Right ventricle myocardium inferior (tissue), 1 donor: ENCODE data around the gene RSPO1. TPM values are rescaled to one million over a fixed set of nuclear protein-coding genes. Genes with fewer than 3 reads are reported as not detected.

Experiments used
- ATAC-seq: fragments of 200-7000 bp; cut with Tn5 transposase; one replicate; pipeline ENCODE4 v1.9.1; 2020; ENCODE audit warnings: mild to moderate bottlenecking, moderate library complexity
- DNase-seq: peaks from one replicate; pipeline ENCODE4 v3.0.0; 2021; ENCODE audit errors: missing footprints
- intact Hi-C: fragments of 100-400 bp; cut with DNase I; formaldehyde crosslinking; loops from one replicate; pipeline ENCODE4 v1.11.0; 2022
- total RNA-seq: library from RNA; stranded (reverse); fragmentation: NEBNext Ultra II Directional; extraction: Animal tissue kit (Norgen Biotek cat#: 25700); gene quantifications from one replicate; pipeline ENCODE4 v1.2.1, GENCODE V29; 2021
- donor health status: DM: no; HTN: yes; CAD: no; lungs with severe emphysema.

RSPO1 gene
- total RNA-seq, 1 donor from 2014 or later, result not detected

DNA sequence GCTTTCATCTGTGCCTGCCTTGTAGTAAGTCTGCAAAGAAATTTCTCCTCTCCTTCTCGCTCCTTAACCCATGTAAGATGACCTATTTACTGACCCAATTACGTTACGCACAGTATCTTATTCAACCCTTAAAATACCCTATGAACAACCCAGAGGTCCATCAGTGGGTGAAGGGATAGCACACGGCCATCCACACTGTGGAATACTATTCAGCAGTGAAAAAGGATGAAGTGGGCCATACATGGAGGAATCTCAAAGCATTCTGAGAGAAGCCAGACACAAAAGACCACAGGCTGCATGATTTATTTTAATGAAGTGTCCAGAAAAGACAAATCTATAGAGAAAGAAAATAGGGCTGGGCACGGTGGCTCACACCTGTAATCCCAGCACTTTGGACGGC, 23.8 kb upstream of the RSPO1 start:
- intact Hi-C loops, result no loop called here
- DNase-seq, result no peak
- no peak for ATAC-seq

DNA sequence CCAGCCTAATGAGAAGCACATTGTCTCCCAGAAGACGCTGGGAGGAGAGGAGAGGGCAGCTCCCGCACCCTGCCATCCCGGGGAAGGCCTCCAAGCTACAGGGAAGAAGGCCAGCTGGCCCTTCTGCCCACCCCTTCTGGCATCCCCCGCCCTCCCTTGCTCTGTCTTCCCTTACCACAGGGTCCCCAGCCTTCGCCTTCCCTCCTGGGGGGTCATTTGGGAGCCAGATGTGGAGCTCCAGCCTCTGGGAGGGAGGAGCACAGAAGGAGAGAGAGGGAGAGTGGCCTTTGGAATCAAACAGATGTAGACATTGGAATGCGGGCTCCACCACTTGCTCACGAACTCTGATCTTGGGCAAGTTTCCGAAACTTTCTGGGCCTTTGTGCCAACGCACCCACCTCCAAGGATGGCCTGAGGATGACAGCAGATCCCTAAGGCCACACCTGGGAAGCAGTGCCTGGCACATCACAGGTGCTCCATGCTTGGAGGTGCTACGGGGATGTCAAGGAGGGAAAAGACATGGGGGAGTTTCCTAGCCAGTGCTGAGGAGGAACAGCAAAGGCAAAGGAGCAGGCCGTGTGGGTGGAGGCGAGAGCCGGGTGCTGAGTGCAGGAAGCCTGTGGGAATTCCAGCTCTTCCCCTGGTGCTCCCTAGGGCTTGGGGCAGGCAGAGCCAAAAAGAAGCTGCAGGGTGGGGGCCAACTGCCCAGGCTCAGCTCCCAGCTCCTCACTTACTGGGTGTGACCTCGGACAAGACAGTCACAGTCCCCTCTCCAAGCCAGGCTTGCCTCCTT, 23.1 kb upstream of the RSPO1 start:
- no peak for DNase-seq
- no peak for ATAC-seq
- intact Hi-C loops, result no loop called here

DNA sequence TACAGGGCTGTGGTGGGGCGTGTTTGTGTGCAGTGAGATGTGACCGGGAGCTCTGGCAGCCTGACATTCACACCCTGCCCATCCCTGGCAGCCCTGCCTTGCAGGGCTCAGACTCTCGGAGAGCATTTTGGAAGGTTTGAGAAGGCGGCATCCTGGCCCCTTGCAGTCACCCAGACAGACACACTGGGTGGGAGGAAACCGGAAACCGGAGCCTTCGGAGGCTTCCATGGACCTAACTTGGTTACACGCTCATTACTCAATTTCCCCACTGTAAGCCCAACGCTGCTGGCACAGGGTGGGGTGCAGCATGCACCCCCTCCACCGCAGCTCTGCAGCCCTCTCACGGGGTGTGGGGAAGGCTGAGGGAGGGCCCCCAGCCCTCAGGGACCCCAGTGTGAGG, 22.2 kb upstream of the RSPO1 start:
- ATAC-seq, result no peak
- intact Hi-C loops, result no loop called here

DNA sequence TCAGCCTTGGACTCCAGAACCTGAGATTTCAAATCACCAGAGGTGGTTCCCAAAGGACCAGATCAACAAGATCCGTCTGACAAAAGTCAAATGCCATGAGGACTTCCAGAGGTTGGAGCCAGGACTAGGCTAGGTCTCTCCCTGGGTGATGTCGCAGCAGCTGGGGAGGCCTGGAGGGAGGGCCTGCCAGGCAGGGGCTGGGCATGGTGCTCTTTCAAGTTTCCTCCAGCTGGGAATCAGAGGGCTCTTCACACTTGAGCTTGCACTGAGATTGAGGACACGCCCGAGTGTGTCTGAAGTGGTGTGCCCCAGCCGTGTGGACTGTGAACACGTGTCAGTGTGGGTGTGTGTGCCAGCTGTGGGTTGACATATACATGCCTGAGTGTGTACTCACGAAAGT, 21.3 kb upstream of the RSPO1 start:
- ATAC-seq (no peak), DNase-seq (no peak)
- intact Hi-C loops, result no loop called here

More for the DNA sequence above, 22.2 kb upstream of the RSPO1 start:
- DNase-seq, result no peak

DNA sequence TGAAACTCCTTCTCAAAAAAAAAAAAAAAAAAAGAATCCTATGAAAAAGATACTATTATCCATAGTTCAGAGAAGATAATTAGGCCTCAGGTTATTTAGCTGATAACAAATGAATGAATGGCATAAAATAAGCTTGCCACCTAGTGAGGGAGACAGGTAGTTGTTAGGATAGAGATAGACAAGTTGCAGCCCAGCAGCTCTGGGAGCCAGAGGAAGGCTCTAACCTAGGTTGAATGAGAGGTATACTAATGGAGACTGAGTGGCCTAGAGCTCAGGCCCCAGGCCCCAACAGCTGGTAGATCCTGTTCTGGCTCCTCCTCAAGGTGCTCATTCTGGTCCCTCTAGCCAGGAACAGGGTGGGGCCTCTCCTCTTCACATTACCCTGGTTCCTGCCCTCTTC, 20.6 kb upstream of the RSPO1 start:
- DNase-seq (no peak), ATAC-seq (no peak)
- intact Hi-C loops, result no loop called here

DNA sequence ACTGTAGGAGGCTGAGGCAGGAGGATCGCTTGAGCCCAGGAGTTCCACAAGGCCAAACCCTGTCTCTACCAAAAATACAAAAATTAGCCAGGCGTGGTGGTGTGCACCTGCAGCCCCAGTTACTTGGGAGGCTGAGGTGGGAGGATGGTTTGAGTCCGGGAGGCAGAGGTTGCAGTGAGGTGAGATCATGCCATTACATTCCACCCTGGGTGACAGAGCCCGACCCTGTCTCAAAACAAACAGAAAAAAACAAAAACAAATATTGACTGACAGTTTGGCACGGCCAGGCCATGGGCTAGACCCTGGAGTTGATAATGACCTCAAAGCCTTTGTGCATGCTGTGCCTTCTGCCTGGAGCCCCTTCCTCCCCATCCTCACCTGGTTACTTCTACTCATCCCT, 19.2 kb upstream of the RSPO1 start:
- intact Hi-C loops, result no loop called here
- DNase-seq (no peak), ATAC-seq (no peak)

DNA sequence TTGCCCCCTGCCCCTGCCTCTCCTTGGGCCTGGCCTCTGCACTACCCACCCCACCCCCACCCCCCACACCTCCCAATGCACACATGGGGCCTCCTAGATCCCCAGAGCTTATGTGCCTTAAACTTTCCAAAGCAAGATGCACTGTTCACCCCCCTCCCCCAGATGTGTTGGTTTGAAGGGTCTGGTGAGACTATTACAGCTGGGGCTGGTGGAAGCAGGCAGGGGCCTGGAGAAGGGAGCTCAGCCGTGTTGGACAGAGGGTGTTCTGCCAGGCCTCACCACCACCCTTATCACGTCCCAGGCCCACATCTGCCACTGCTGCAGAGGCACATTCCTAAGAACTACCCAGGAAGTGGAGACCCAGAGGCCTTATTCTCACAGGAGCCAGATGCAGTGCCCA, 18.3 kb upstream of the RSPO1 start:
- ATAC-seq (no peak), DNase-seq (no peak)
- intact Hi-C loops, result no loop called here

DNA sequence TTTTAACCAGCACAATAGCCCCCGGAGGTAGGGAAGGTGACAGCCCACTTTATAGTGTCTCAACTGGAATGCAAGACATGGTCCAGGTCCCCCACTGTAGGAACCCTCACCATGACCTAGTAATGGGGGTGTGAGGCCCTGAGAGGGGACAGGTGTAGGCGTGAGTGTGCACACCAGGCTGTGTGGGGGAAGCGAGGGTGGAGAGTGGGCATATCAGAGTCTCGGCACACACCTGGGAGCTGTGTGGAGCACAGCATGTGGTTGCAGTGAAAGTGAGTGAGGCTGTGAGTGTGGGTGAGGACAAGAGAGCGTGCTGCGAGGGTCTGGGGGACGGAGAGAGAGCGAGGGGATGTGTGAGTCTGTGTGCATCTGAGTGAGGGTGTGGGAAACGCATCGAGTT, 17.1 kb upstream of the RSPO1 start:
- no peak for DNase-seq
- ATAC-seq, result no peak
- intact Hi-C loops, result no loop called here

DNA sequence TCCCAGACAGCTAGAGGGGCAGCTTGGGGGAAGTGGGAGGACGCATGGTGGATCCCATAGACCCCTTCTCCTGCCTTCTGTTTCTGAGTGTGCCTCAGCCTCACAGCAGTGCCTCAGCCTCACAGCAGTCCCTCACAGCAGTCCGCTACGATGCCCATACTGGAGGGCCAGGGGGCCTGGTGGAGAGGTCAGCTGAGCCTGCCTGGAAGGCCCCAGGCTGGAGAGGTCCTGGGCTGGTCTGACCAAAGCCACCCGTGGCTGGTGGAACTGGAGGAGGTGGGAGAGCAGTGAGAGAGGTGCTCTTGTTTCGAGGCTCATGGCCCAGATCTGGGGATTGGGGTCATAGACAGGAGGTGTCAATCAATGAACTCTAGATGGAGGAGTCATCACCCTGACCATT, 16.0 kb upstream of the RSPO1 start:
- intact Hi-C loops, result no loop called here
- no peak for DNase-seq
- ATAC-seq, result no peak

DNA sequence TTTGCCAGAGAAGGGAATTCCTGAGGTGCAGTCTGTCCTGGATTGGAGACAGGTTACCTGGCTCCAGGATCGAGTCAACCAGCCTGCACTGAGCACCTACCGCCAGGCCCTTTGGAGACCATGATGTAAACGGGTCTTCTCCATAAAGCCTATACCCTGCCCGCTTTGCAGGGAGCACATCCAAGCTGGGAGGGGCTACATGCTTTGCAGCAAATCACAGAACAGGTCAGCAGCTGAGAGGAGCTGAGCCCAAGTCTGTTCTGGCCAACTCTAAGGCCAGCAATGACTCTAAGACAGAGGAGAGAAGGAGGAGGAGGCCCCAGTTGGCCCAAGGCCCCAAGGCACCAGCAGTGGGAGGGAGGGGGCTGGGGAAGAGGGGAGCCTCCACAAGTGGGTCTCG, 15.5 kb upstream of the RSPO1 start:
- no peak for DNase-seq

DNA sequence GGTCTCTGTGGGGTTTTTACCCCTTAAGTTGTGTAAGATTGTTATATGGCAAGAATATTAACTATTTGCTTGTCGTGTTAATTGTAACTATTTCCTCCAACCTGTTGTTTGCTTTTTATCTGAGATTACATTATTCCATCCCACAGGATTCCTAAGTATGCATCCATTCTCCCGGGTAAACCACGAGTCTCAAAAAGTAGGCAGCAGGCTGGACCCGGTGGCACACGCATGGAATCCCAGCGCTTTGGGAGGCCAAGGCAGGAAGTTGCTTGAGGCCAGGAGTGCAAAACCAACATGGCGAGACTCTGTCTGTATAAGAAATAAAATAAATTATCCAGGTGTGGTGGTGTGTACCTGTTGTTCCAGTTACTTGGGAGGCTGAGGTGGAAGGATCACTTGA, 12.6 kb upstream of the RSPO1 start:
- ATAC-seq, result no peak
- DNase-seq, result no peak
- intact Hi-C loops, result no loop called here

More for the DNA sequence above, 15.5 kb upstream of the RSPO1 start:
- no peak for ATAC-seq
- intact Hi-C loops, result no loop called here

DNA sequence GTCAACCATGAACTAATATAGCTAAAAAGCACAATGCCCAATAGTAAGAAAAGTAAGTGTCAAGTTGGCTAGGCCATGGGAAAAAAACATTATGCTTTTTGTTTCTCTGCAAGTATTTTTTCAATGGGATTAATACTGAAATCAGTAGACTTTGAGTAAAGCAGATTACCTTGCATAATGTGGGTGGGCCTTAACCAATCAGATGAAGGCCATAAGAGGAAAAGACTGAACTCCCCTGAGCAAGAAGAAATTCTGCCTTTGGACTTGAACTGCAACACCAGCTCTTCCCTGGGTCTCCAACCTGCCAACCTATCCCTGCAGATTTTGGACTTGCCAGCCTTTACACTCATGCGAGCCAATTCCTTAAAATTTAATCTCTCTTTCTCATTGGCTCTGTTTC, 6.4 kb upstream of the RSPO1 start:
- intact Hi-C loops, result no loop called here
- no peak for ATAC-seq
- DNase-seq, result no peak

DNA sequence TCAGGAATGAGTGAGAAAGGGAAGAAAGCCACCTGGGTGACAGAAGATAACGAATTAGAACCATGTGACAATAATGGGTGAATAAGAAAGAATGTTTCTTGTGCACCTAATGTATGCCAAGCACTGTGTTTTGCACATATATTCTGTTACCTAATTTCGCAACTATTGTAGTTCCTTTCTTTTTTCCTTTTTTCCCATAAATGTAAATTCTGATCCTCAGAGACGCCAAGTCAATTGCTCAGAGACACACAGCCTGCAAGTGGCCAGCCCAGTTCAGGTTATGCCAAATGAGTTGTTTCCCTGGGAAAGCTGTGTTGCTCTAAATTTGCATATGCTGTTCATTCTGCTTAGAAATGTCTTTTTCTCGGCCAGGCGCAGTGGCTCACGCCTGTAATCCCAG, 1.7 kb upstream of the RSPO1 start:
- intact Hi-C loops, result no loop called here
- ATAC-seq (no peak), DNase-seq (no peak)

DNA sequence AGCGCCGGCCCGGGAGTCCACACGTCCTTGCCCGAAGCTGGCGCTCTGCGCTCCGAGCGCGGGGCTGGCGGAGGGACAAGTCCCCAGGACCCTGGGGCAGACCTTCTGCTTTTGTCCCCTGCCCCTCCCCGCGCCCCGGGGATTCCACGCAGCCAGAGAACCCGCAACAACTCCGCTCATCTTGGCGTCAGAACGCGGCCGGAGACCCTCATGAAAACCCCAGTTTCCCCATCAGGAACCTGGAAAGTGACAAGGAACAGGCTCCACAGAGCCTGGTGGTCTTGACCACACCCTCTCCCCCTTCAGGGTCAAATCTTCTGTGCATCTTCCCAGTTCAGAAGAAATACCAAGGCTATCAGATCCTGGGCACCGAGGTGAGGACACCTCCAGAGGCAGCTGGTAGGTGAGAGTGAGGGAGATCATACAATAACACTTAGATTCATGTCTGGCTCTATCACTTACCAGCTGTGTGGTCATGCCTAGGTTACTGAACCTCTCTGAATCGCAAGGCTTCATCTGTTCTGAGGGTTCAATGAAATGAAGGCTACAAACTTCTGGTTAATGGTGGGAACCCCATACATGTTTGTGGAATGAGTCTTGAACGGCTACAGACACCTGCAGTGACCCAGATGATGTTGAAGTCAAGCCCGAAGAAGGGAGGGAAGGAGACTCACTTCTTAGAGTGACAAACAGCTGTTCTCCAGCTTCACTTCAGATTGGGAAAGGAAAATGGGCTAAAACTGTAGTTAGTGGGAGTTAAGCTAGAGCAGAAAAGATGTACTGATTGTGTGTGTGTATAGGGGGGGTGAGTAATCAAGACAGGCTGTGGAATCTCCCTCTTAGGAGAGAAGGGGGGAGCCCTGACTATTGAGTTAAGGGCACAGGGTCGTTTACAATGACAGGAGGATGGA, 555 bp upstream of the RSPO1 start:
- DNase-seq (no peak), ATAC-seq (no peak)
- intact Hi-C loops, result no loop called here

DNA sequence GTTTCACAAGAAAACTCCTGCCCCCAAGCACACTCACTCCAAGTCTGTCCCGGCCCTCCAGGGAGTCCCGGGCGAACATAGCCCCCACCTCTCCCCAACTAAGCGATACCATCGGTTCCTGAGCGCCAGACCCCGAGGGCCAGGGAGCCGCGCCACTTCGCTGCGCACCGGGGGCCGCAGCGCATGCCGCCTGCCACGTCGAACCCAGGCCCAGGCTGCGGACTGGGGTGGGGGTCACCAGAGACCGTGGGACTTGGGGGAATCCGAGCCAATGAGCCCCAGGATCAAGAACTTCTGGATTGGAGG, 801 bp downstream of the RSPO1 start:
- DNase-seq (no peak), ATAC-seq (no peak)
- intact Hi-C loops, result no loop called here

DNA sequence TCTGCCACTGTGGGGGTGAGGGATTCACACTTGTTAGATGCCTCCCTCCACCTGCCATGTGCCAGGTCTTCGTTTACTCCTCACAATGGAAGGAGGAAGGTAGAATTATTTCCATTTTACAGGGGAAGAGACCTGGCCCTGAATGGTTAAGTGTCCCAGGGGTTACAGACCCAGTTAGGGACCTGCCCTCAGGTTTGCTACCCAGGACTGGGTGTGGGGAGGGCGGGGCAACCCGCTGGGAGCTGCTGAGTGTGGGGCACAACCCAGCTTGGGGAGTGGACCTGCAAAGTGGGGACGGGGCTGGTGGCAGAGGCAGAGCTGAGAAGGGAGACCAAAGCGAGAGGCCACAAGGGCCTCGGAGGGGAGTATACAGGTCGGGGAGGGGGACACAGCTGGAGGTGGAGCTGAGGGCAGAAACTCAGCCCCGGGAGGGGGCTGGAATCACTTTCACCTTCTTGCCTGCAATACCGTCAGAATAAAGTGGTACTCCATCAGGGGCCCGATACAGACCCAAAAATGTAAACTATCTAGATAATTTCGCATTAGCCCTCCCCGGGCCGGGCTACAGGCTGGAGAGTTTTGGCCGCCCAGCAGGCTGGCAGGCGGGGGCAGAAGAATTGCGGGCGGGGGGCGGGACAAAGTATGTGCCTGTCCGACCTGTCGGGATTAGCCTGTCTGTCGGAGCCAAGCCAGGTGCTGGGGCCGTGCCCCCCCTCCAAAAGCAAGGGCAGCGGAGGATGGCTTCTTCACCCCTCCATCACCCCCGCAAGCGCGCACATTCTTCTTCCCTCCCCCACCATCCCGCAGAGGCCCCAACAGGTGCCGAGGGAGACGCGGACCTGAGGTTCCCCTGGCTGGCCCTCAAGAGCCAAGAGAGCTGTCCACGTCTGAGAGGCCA, 1.4 kb downstream of the RSPO1 start:
- ATAC-seq, result no peak
- intact Hi-C loops, result no loop called here
- DNase-seq, result no peak

DNA sequence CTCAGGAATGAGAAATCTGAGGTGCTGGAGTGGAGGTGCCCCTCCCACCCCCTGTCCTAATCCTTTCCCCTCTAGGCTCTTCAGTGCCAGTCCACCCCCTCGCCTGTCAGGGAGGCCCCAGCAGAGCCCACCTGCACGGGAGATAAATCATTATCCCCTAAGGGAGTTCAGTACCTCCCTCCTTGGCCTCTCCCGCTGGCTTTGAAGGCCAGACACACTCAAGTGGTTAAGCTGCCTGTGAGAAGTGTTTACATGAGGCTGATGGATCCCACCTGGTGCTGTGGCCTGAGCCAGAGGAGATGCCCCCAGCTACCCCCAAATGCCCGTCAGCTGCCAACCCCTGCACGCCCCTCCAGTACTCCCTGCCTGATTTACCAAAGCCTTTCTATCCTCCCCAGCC, 3.7 kb downstream of the RSPO1 start:
- ATAC-seq (no peak), DNase-seq (no peak)
- intact Hi-C loops, result no loop called here

DNA sequence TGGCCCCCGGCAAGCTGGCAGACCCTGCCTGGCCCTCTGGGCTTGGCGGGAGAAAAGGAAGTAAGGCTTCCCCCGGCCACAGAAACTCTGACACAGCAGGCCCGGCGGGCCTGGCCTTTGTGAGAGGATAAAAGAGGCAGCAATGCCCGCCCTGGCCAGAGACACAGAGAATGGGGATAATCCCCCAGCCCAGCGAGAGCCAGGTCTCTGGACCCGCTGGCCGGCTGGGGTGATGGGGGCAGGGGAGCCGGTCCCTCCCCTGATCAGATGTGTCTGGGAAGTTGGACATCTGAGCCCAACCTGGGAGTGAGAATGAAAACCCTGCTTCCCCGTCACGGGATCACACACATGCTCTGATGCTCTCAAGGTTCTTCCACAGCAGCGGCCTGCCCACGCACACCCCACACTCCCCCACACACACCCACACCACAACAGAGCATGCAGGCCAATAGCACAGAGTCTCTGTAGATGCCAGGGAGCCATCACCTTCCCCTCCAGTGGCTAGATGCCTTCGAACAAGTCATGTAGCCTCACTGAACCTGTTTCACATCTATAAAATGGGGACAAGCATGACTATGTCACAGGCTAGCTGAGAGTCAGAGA, 4.2 kb downstream of the RSPO1 start:
- DNase-seq, result no peak
- intact Hi-C loops, result no loop called here
- no peak for ATAC-seq
